C4-2B (cell line): Measurements from ENCODE around the gene APOL2.
"Not testable (repeated sequence)": the region's sequence is repeated elsewhere in the genome, so short reads cannot be mapped to it uniquely, and the experiment has no call there.

Experiments
- ZFX ChIP-seq: fragments of 450-650 bp; IDR thresholded peaks from 2 replicates; pipeline ENCODE4 v1.6.1; 2017
- TF ChIP-seq, protein P1 (sequence below): fragments of 450-650 bp; conservative IDR thresholded peaks from 2 replicates; pipeline ENCODE4 v1.5.1; 2017; ENCODE audit warnings: mild to moderate bottlenecking

DNA sequence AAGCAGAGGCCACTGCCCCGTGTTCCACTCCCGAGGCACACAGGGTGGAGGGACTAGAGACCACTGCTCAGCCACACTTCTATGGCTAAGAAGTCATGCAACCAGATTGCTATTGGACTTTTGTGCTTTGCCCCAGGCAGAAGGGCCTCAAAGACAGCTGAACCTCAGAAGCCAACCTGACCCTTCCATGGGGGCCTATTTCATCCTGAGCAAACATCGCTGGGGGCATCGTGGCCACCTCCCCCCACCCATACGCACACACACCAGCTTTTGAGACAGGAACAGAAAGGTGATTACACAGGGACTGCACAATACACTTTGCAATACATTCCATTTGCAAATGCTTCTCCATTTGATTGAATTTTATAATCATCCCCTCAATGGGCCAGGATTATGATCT is 33.8 kb downstream of the APOL2 start:
- TF ChIP-seq, protein P1, sequence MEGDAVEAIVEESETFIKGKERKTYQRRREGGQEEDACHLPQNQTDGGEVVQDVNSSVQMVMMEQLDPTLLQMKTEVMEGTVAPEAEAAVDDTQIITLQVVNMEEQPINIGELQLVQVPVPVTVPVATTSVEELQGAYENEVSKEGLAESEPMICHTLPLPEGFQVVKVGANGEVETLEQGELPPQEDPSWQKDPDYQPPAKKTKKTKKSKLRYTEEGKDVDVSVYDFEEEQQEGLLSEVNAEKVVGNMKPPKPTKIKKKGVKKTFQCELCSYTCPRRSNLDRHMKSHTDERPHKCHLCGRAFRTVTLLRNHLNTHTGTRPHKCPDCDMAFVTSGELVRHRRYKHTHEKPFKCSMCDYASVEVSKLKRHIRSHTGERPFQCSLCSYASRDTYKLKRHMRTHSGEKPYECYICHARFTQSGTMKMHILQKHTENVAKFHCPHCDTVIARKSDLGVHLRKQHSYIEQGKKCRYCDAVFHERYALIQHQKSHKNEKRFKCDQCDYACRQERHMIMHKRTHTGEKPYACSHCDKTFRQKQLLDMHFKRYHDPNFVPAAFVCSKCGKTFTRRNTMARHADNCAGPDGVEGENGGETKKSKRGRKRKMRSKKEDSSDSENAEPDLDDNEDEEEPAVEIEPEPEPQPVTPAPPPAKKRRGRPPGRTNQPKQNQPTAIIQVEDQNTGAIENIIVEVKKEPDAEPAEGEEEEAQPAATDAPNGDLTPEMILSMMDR: not testable (repeated sequence)
- TF ChIP-seq ZFX: not testable (repeated sequence)
